GM21717 (cell line): ENCODE results near the gene FHOD3.

Experiments used
- ATAC-seq: cut with Tn5 transposase; IDR thresholded peaks from one replicate; pipeline ENCODE4 v1.9.1; 2021; ENCODE audit warnings: mild to moderate bottlenecking, moderate library complexity; ENCODE audit not compliant: unreplicated experiment

FHOD3 gene

GRCh38 chr18:36403896-36404820, 106.6 kb downstream of the FHOD3 start:
- ATAC-seq, result no peak

DNA sequence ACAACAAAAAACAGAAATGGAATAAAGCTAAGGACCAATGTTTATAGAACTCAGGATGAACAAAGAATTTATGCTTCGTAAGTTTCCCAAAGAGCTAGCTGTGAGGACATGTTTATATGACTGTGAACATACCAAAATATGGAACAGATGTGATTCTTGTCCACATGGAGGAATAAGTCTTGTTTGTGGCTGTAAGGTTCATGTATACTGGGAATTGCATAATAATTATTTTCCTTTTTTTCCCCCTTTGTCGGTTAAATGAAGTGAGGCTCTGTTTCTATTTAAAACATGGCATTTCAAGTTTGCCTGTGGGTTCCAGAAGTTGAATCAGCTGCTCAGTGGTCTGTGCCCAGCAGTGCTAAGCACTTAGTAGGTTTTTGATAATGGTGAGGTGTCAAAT, 108.1 kb downstream of the FHOD3 start:
- no peak for ATAC-seq

GRCh38 chr18:36406805-36407204, 109.3 kb downstream of the FHOD3 start:
- no peak for ATAC-seq

- no peak for ATAC-seq
Measured at GRCh38 chr18:36408606-36409005, 111.1 kb downstream of the FHOD3 start.

DNA sequence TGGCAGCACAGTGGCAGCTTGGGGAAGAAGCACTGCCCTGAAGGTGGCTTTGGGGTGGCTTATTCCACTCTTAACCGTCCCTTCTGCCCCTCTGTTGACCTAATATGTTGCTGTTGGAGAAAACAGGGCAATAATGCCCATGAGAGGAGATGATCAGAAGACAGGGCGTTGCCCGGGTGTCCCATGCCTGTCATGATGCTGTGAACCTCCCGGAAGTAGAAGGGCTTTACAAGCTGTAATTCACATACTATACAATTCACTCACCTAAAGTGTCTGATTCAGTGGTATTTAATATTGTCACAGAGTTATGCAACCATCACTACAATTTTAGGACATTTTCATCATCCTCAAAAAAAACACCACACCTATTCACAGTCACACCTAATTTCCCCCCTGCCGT, 112.3 kb downstream of the FHOD3 start:
- ATAC-seq, result no peak

DNA sequence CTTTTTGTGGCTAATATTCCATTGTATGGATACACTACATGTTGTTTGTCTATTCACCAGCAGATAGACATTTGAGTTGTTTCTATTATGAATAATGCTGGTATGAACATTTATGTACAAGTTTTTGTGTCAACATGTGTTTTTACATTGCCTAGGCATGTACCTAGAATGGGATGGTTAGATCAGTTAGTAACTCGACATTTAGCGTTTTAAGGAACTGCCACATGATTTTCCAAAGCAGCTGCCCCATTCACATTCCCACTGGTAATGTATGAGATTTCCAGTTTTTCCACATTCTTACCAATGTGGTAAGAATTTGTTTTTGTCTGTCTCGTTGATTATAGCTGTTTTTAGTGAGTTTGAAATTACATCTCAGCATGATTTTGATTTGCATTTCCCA, 112.8 kb downstream of the FHOD3 start:
- ATAC-seq, result no peak

DNA sequence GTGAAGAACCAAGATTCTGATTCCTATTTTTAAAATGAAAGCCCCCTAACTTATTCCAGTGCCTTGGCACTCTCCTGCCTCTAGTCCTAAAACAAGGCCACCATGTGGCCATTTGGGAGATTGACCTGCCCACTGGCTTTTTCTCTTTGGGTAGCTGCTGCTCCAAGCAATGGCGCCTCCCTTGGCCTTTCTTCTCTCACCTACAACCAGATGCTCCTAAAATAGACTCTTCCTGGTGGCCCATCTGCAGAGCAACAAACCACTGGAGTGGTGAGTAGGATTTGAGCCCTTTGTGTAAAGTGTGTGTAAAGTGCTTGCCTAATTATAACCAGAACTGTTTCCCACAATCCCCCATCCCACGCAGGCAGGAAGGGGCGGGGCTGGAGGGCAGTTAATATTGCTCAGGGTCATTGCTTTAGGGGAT, 114.2 kb downstream of the FHOD3 start:
- ATAC-seq, result no peak

DNA sequence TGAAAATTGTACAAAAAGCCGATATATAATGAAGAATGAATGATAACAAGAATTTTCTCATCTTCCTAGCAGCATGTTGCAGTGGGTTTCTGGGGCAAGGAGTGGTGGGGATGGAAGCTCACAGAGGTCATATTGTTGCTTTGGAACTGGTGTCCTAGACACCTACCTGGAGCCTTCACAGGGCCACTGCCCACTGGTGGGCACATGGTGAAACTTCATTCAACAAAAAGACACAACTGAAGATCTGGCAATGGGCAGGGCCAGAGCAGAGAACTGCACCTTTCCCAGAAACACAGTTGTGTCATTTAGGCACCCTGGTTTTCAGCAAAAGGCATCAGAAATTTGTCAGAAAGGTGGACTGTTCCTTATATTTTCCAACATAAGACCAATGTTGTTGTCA, 115.3 kb downstream of the FHOD3 start:
- ATAC-seq, result no peak

- ATAC-seq, result no peak
Measured at GRCh38 chr18:36415171-36415570, 117.7 kb downstream of the FHOD3 start.

- no peak for ATAC-seq
Measured at GRCh38 chr18:36415625-36416024, 118.1 kb downstream of the FHOD3 start.

DNA sequence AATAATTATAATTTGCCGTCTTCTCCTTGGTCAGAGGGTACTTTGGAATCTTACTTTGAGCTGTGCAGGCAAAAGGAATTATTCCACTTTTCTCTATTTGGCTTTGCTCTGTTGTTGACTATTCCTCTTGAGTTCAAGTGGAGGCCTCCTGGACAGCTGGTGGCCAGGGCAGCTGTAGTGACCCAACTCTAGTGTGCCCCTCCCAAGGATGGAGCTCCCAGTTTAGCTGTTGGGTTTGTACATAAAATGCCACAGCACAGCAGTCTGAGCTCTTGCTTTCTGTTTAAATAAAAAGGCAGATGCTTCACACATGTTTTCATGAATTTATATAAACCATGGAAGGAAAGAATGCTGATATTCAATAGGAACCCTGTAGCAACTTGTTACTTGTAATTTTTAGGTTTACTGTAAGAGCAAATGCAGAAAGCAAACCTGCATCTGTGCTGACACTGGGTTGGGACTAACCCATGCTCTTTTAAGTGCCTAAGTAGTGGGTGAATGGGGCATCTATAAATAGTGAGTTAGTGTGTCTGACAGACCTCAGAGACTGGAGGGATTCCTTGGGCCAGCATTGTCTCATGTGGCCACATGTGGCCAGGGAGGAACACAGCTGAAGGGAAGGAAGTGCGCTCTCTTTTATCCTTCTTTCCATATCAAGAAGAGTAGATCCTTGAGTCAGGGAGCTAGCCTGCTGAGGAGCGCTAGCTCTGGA, 121.8 kb downstream of the FHOD3 start:
- ATAC-seq, result no peak

GRCh38 chr18:36419900-36420531, 122.5 kb downstream of the FHOD3 start:
- no peak for ATAC-seq

GRCh38 chr18:36420826-36421225, 123.3 kb downstream of the FHOD3 start:
- ATAC-seq, result no peak

DNA sequence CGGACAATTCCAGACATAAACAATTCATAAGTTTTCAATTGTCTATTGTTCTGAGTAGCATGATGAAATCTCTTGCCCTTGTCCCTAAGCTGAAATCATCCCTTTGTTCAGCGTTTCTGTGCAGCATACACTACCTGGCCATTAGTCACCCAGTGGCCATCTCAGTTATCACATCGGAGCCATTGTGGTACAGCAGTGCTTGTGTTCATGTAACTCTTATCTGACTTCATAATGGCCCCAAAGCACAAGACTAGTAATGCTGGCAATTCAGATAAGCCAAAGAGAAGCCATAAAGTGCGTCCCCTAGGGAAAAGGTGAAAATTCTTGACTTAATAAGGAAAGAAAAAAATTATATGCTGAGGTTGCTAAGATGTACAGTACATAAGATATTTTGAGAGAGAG, 127.2 kb downstream of the FHOD3 start:
- ATAC-seq, result no peak

DNA sequence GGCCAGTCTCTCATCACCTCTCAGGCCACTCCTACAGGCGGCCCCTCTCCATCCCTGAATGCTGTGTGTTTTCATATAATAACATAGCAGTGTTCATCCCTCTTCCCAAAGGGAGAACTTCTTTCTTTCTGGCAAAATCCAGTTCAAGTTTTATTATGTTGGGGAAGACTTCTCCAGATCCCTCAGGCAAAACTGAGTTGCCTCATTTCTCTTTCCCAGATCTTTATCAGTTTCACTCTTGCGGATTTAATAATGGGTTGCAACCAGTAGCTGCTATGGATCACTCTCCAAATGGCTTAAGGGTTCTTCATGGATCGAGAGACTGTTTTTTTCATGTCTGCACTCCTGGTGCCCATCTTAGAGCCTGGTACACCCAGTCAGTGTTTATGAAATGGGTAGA, 129.9 kb downstream of the FHOD3 start:
- no peak for ATAC-seq

- ATAC-seq, result no peak
Measured at GRCh38 chr18:36427831-36428230, 130.3 kb downstream of the FHOD3 start.

- ATAC-seq, result no peak
Measured at GRCh38 chr18:36428431-36429029, 131.0 kb downstream of the FHOD3 start.

- ATAC-seq, result no peak
Measured at GRCh38 chr18:36432880-36433555, 135.5 kb downstream of the FHOD3 start.

DNA sequence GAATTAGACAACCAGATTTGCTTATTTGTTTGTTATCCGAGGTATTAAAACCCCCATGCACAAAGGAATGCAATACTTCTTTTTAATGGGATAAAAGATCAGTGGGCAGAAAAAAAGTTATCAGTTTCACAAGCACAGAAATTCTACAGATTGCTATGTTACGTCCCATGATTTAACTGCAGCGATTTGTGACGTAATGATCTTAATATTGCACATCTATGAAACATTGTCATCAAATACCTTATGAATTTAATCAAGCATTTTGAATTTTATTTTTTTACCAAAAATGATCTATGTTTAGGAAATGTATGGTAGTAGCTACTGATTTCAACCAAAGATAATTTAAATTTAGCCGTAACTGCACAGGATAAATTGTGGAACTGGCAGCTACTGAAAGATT, 138.9 kb downstream of the FHOD3 start:
- no peak for ATAC-seq

DNA sequence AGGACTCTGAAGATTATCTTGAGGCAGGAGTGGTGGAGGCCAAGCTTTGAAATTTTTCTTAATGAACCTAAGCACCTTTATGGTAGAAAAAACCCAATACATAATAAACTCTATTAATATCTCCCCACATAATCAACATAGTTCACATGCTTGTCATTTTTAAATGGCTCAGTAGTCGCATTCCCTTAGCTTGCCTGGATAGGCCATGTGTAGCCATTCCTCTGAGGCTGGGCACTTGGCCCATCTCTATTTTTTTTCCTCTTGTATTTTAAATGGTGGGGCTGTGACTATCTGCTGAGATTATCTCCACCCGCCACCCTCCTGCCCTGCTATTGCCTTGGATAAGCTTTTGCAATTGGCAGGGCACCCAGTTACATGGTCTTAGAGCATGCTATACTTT, 143.1 kb downstream of the FHOD3 start:
- no peak for ATAC-seq
